ENCODE measurements around the gene OPCML. TPM values are rescaled to one million over a fixed set of nuclear protein-coding genes. Genes with fewer than 3 reads are reported as not detected.

Gene OPCML
- total and polyA plus RNA-seq, 2 of the 13 experiments (the other 11 are each of a cell fraction or from before 2014, with no cell fraction given), result not detected

DNA sequence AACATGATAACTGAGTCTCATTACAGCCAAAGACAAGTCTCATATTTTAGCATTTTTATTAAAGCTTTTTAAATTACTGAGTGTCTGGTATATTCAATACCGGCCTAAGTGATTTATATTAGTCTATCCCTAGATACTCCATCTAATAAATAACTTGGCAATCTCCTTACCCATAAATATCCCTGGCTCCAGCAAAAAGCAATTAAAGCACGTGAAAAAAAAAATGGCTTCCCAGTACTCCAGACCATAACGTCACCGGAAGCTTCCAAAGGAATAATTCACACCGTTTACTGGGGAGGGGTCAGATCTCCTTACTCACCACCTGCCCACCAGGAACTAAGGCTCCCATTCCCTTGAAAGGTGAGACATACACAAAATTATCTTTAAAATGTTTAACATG, 988.3 kb downstream of the OPCML start:
- ATAC-seq (no peak), DNase-seq (ENCODE audit: low spot score) (no peak), FAIRE-seq (no peak)
- Histone ChIP-seq H3K27ac (ENCODE audit: extremely low read length, insufficient read depth, low read length) (no peak overlapping the region), H4K20me1 (ENCODE audit: insufficient read depth, low read length) (no peaks in the 10 kb centered on the region), H3K27me3 (ENCODE audit: control insufficient read depth in 1 of 2, insufficient read depth in 2 of 2, low read length in 2 of 2) (no peaks in the 10 kb centered on the region), H2AFZ (ENCODE audit: low read length) (no peak overlapping the region), H3K4me2 (ENCODE audit: low read depth, low read length) (no peak overlapping the region), H3K79me2 (ENCODE audit: insufficient read depth, low read length) (no peaks in the 10 kb centered on the region), H3K9ac (ENCODE audit: insufficient read depth, low read depth, low read length) (no peak overlapping the region), H3K36me3 (replicated peaks in 1 of 2; ENCODE audit: control insufficient read depth in 1 of 2, insufficient read depth in 2 of 2, low read length in 2 of 2) (no peaks in the 10 kb centered on the region), H3K9me3 (ENCODE audit: low read length) (peaks cover 96% of the 10 kb centered on the region), H3K4me3 (replicated peaks in 1 of 3; ENCODE audit: insufficient read depth in 1 of 3, low read depth in 2 of 3, low read length in 3 of 3) (no peak overlapping the region), H3K4me1 (ENCODE audit: insufficient read depth, low read length) (no peaks in the 10 kb centered on the region)
- no peak for TF ChIP-seq ZNF343 (CRISPR knock-in tag; IDR thresholded peaks at IDR 0.05)
- no TSS peak for BruUV-seq (replicated peaks)
- POLR2A ChIA-PET, result no interaction called here
- in situ Hi-C loops (cut with HindIII; ENCODE audit: extremely low pct_ligation_motif_present, low pct_unique_long_range_greater_than_20kb), result no loop called here
- 43% methylated on average over 5 of the region's 5 CpGs for WGBS (ENCODE audit: low lambda C conversion rate)
- CTCF ChIA-PET (ENCODE audit: low intra/inter-chr PET ratio, low total read pairs), result no interaction called here
- intact Hi-C loops (cut with micrococcal nuclease; ENCODE audit: unreplicated experiment), result no loop called here

- Histone ChIP-seq H3K9me3 (ENCODE audit: low read length) (peaks cover 94% of the 10 kb centered on the region), H3K4me2 (ENCODE audit: low read depth, low read length) (no peak overlapping the region), H3K36me3 (replicated peaks in 1 of 2; ENCODE audit: control insufficient read depth in 1 of 2, insufficient read depth in 2 of 2, low read length in 2 of 2) (no peaks in the 10 kb centered on the region), H2AFZ (ENCODE audit: low read length) (no peak overlapping the region), H3K79me2 (ENCODE audit: insufficient read depth, low read length) (no peaks in the 10 kb centered on the region), H3K4me1 (ENCODE audit: insufficient read depth, low read length) (no peaks in the 10 kb centered on the region), H3K9ac (ENCODE audit: insufficient read depth, low read depth, low read length) (no peak overlapping the region), H3K27me3 (ENCODE audit: control insufficient read depth in 1 of 2, insufficient read depth in 2 of 2, low read length in 2 of 2) (no peaks in the 10 kb centered on the region), H3K4me3 (replicated peaks in 1 of 3; ENCODE audit: insufficient read depth in 1 of 3, low read depth in 2 of 3, low read length in 3 of 3) (no peak overlapping the region), H3K27ac (ENCODE audit: extremely low read length, insufficient read depth, low read length) (no peak overlapping the region), H4K20me1 (ENCODE audit: insufficient read depth, low read length) (no peaks in the 10 kb centered on the region)
- DNase-seq (ENCODE audit: low spot score), result no peak
- in situ Hi-C loops (cut with HindIII; ENCODE audit: extremely low pct_ligation_motif_present, low pct_unique_long_range_greater_than_20kb), result no loop called here
- ATAC-seq, result no peak
- BruUV-seq (replicated peaks), result no TSS peak
- no peak for FAIRE-seq
- ChIA-PET POLR2A (no interaction called here), CTCF (ENCODE audit: low intra/inter-chr PET ratio, low total read pairs) (no interaction called here)
- intact Hi-C loops (cut with micrococcal nuclease; ENCODE audit: unreplicated experiment), result no loop called here
- TF ChIP-seq ZNF777 (CRISPR knock-in tag; IDR thresholded peaks at IDR 0.05) (no peak), SMC3 (IDR thresholded peaks at IDR 0.05; ENCODE audit: low read length) (no peak), CBFB (CRISPR knock-in tag; IDR thresholded peaks at IDR 0.05) (no peak), ZNF549 (CRISPR knock-in tag; IDR thresholded peaks at IDR 0.05) (no peak), ZNF350 (CRISPR knock-in tag; IDR thresholded peaks at IDR 0.05; ENCODE audit: borderline replicate concordance, low read depth) (no peak), GTF3A (CRISPR knock-in tag; conservative IDR thresholded peaks at IDR 0.05) (no peak), ZNF335 (CRISPR knock-in tag; IDR thresholded peaks at IDR 0.05) (no peak), AFF4 (CRISPR knock-in tag; IDR thresholded peaks at IDR 0.05) (no peak), ZNF839 (CRISPR knock-in tag; IDR thresholded peaks at IDR 0.05; ENCODE audit: borderline replicate concordance) (no peak), FOSL1 (CRISPR knock-in tag; IDR thresholded peaks at IDR 0.05; ENCODE audit: borderline replicate concordance) (no peak), ZBTB39 (CRISPR knock-in tag; IDR thresholded peaks at IDR 0.05) (no peak), GTF2F1 (IDR thresholded peaks at IDR 0.05; ENCODE audit: low read length) (no peak), ZNF33B (CRISPR knock-in tag; IDR thresholded peaks at IDR 0.05) (no peak)
- 0% methylated on average over 1 of the region's 2 CpGs for WGBS (ENCODE audit: low lambda C conversion rate)
Measured at GRCh38 chr11:132541794-132542193, 990.5 kb downstream of the OPCML start.

Data from HepG2 (cell line).